ENCODE measurements around the gene CDCA7L.
"Not testable (repeated sequence)": the region's sequence is repeated elsewhere in the genome, so short reads cannot be mapped to it uniquely, and the experiment has no call there.

CDCA7L gene

DNA sequence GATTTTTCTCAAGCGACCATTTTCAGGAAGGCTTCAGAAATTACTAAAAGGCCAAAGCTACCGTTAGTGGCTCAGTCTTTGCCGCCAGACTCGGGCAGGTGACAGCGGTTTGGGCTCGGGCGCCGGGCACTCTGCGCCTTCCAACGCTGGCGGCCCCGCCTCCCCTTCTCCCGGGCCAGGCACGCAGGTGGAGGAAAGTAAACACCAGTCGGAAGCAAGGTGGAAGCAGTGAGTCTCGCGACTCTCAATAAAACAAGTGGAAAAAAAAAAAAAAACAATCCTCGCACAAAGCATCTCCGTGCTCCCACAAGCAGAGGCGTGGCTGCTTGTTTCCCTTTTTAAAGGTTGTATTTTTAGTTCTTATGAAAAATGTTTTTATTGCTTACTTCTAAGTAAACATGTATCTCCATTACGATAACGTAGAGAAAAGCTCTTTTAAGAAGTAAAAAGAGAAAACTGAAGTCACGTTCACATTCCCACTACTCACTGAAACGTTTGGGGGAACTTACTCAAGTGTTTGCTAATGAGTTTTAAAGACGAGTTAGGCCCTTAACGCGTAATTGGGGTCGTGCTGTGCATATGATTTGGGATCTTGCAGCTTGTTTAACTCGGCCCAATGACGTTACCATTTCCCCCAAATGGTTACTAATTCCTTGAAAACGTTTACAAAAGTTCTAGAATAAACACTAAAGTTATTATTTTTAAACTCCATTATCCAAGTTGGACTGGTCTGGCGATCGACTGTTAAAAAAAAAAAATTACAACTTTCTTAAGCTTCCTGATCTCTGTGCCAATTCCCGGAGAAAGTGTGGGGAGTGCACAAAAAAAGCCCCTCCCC is 864 bp downstream of the CDCA7L start:
- DNase-seq (ENCODE audit: low read depth in 2 of 2), result peak in 1 of 2 donors; percentile 31

DNA sequence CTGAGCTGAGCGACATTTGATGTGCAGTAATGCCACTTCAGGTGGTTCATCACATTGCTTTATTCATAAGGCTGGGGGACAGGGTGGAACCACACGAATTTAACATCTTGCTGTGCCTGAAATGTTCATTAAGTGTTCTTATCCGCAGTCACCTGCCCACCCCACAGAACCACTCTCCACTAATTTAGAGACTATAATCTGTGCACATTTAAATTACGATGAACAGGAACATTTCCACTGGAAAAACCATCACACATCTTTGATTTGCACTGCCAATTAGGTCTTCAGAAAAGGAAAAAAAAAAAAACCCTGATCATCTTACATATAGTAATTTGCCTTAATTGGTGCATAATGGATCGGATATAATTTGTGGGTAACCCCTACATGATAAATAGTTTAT is 2.3 kb downstream of the CDCA7L start:
- no peak for DNase-seq (ENCODE audit: low read depth in 2 of 2)

DNA sequence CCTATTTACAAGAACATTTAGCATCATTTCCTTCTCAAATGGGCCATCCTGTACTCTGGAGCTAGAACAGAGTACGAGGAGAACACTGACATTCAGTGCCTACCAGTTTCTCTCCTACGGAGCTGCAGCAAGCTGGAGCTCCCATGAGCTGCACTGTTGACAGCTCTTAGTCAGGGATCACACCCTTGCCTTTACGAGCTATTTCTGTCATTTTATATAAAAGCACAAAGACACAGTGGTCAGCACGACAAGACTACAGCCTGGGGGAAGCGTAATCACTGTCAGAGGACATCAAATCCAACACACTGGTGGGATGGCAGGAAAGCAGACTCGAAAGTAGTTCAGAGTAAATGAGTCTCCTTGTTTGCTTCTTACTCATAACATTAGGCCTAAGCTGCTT is 2.7 kb downstream of the CDCA7L start:
- no peak for DNase-seq (ENCODE audit: low read depth in 2 of 2)

DNA sequence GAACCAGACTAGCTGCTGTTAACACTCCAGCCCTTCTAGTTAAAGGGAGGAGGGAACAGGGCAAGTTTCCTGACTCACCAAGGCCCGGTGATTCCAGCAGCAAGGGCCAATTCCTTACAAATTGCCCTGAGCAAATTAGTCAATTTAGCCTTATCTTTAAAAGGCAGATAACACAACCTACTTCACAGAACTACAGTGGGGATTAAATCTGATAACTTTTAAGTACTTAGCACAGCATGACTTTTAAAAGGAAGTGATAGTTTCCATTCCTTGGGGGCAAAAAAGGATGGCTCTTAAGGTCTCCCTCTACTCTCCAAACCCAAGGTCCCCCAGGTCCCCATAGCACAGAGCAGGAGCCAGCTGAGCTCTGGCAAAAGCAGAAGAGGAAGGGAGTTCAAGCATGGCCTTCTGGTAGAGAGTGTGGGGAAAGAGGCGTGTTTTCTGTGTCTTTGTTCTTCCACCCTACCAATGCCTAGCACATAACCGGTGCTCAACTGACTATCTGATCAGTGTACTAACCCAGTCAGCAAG is 4.0 kb downstream of the CDCA7L start:
- no peak for DNase-seq (ENCODE audit: low read depth in 2 of 2)

DNA sequence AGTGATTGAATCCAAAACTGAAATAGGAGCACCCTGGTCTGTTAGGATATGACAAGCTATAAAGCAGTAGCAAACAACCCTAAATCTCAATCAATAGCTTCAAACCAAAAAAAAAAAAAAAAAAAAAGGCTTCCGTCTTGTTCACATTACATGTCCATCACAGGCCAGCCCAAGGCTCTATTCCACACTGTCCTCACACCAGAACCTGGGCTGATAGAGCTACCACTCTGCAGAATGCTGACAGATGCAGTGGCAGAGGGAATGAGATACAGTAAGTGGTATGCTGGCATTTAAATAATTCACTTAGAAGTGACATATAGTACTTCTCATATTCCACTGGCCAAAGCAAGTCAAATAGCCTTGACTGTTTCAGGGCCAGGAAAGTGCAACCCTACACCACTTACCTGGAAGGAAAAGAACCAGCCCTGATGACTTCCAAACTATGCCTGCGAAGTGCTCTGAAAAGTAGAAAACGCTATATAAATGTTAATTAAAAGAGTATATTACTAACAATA is 5.8 kb downstream of the CDCA7L start:
- no peak for DNase-seq (ENCODE audit: low read depth in 2 of 2)

DNA sequence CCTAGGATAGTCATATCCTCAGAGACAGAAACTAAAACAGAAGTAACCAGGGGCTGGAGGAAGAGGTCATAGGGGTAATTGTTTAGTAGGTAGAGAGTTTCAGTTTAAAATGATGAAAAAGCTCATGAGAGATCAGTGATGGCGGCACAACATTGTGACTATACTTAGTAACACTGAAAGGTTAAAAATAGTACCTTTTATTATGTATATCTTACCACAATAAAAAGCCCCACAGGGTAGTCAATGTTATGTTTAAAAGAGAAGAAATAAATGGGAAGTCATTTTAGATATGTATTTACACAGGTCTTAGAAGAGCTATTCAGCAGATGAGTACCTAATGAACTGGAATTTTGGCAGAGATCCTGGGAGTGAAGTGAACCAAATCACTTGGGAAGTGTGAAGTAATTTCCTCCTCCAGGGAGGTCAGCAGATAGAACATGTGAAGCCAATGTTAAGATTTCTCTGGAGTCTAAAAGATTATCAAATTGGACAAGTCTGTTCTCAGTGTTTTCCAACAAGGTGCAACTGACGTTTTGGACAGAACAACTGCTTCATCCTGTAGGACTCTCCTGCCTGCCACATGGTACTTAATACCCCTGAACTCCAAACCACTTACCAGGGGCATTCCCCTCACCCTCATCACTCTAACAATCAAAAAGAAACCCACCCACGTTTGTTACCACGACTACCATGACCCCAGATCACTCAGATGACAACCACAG is 6.4 kb downstream of the CDCA7L start:
- DNase-seq (ENCODE audit: low read depth in 2 of 2), result peak; percentile 34 to 41

DNA sequence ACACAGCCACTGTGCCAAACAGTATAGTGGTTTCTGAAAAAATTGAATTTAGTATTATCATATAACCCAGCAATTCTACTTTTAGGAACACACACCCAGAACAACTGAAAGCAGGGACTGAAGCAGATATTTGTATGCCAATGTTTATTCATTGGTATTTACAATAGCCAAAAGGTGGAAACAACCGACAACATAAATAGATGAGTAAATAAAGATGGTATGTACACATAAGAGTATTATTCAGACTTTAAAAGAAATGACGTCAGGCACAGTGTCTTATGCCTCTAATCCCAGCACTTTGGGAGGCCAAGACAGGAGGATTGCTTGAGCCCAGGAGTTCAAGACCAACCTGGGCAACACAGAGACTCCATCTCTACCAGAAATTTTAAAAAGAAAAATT is 7.2 kb downstream of the CDCA7L start:
- no peak for DNase-seq (ENCODE audit: low read depth in 2 of 2)

DNA sequence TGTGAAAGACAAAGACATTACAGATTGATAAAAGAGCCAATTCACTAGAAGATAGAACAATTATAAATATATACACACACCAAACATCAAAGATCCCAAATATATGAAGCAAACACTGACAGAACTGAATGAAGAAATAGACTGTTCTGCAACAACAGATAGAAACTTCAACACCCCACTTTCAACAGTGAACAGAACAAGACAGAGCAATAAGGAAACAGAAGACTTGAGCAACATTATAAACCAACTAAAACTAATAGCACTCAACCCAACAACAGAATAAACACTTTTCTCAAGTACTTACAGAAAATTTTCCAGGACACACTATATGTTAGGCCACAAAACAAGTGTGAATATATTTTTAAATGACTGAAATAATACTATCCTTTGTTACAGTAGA is 10.9 kb downstream of the CDCA7L start:
- DNase-seq (ENCODE audit: low read depth in 2 of 2), result no peak

DNA sequence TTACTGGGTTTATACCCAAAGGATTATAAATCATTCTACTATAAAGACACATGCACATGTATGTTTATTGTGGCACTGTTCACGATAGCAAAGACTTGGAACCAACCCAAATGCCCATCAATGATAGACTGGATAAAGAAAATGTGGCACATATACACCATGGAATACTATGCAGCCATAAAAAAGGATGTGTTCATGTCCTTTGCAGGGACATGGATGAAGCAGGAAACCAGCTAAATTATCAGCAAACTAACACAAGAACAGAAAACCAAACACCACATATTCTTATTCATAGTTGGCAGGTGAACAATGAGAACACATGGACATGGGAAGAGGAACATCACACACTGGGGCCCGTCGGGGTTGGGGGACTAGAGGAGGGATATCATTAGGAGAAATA is 12.4 kb downstream of the CDCA7L start:
- DNase-seq (ENCODE audit: low read depth in 2 of 2), result not testable (repeated sequence)

DNA sequence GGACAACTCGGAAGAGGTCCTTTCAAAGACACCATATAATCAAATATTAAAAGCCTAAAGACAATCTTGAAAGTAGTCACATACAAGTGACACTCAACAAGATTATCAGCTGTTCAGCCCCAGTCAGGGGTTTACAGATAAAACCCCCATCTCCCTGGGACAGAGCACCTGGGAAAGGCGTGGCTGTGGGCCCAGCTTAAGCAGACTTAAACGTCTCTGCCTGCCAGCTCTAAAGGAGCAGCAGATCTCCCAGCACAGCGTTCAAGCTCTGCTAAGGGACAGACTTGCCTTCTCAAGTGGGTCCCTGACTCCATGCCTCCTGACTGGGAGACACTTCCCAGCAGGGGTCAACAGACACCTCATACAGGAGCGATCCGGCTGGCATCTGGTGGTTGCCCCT is 18.0 kb downstream of the CDCA7L start:
- DNase-seq (ENCODE audit: low read depth in 2 of 2), result no peak

DNA sequence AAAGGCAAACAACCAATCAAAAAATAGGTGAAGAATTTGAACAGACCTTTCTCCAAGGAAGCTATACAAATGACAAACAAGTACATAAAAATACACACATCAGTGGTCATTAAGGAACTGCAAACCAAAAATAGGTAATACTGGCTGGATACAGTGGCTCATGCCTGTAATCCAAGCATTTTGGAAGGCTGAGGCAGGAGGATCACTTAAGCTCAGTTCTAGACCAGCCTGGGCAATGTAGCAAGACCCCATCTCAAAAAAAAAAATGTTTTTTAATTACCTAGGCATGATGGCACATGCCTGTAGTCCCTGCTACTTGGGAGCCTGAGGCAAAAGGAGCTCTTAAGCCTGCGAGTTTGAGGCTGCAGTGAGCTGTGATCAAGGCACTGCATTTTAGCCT is 19.3 kb downstream of the CDCA7L start:
- no peak for DNase-seq (ENCODE audit: low read depth in 2 of 2)

DNA sequence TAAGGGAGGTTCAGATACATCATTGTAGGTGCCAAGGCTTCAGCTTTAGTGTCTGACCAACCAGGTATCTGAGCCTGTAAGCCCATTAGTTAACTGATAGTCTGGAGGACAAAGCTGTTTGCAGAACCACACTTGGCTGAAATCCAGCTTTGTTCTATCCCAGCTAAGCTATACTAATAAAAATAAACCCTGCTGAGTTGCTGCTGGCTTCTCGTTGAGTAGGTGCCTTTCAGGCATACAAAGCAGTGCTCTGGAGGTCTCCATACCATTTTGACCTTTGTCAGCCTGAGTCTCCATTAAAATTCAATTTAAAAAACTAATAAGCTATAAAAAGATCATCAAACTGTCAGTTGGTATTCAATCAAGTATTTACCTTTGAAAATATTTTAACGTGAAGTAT is 22.0 kb downstream of the CDCA7L start:
- no peak for DNase-seq (ENCODE audit: low read depth in 2 of 2)

DNA sequence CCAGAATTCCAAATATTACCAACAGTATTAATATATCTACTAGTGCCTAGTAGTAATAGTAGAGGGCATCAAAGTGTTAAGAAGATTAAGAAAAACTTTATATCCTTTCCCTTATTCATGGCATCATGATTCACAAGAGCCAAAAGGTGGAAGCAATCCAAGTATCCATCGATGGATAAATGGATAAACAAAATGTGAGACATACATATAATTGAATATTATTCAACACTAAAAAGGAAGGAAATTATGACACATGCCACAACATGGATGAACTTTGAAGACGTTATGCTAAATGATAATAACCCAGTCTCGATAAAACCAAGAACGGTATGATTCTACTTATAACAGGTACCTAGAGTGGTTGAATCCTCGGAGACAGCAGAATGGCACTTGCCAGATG is 23.1 kb downstream of the CDCA7L start:
- no peak for DNase-seq (ENCODE audit: low read depth in 2 of 2)

DNA sequence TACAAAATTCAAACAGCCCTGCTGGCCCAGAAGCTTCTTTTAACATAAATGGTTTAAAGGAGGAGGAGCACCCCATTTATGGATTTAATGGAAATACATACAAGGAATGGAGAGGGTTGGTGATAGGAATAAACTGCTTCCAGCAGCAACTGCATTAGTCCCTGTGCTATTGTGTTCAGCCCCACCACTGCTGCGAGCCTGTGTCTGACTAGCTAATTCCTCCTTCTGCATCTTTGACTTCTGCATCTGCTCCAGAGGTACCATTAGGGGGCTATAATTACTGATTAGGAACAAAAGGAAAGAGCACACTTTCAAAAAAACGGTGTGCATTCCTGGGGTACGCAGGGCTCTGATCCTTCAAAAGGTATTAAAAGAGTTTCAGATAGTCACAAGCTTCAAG is 24.8 kb downstream of the CDCA7L start:
- no peak for DNase-seq (ENCODE audit: low read depth in 2 of 2)

DNA sequence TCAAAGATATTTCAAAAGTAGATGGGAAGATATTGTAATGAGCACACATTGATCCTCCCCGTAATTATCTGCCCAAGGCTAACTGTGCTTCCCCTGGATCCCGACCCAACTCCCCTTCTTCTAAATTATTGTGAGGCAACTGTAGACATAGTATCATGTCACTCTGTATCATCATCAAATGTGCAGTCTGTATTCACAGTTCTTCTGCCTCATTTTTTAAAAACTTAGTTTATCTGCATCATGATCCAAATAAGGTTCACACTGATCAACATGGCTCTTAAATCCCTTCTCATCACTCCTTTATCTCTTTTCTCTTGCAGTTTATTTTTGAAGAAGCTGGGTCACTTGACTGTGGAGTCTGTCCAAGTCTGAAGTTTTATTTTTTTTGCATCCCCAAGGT is 27.5 kb downstream of the CDCA7L start:
- DNase-seq (ENCODE audit: low read depth in 2 of 2), result no peak

DNA sequence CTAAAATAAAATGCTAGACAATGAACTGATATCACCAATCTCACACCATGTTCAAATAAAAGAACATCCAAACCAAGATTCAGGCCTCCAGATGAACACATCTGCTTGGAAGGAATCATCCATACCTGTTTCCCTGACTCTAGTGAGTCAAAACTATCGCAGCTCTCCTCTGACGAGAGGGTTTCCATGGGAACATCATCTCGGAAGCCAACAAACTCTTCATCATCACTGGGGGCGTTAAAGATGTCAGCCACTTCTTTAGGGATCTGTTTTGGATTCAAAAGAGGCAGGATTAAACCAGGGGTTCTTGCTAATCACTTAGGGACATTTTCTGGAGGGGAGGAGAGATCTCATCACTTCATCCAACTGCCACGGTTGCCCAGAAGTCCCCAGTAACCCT is 29.1 kb downstream of the CDCA7L start:
- no peak for DNase-seq (ENCODE audit: low read depth in 2 of 2)

DNA sequence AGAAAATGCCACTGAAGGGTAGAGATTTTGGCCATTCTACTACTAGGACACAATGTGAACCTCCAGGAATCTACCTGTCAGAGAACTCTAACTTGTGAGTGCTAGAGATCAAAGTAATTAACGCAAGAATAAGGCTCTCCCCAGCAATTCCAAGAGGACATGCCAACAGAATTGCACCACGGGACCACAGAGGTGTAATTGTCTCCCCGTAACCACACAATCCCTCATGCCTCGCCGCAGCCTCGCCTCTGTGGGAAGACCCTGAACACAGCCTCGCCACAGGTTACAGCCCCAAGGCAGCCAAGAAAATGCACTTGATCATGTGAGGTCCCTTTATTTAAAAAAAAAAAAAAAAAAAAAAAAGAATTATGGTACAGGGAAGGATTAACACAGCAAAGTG is 29.5 kb downstream of the CDCA7L start:
- DNase-seq (ENCODE audit: low read depth in 2 of 2), result no peak

DNA sequence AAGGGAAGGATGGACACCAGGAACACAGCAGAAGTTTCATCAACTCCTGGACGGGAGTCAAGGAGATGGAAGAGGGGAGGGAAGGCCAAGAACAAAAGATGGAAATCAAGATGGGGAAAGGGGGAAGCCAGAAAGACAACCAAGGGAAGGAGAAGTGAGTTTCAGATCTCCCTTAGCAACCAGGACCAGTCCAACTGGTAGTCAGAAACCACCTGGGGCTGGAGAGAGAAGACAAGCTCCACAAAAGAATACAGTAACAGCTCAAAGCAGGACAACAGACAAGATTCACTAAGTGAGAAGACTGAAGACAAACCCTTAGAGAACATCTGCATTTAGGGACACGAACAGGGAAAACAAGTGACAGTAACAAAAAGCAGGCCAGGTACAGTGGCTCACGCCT is 30.6 kb downstream of the CDCA7L start:
- no peak for DNase-seq (ENCODE audit: low read depth in 2 of 2)

DNA sequence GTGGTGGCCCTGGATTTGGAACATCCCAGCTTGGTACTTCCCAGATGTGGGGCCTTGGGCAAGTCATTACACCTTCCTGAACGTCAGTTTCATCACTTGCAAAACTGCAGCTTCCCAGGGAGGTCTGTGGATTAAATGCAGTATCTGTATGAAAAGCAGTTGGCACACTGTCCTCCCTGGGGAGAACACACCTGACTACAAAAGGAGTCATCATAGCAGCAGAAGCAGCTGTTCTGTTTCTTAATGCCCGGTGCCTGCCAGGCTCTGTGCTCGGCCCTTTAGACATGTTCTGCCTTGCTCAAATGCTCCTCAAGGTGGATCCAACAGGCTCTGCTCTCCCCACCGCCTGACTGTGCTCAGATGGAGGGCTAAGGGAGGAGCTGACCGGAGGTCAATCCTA is 31.0 kb downstream of the CDCA7L start:
- no peak for DNase-seq (ENCODE audit: low read depth in 2 of 2)

DNA sequence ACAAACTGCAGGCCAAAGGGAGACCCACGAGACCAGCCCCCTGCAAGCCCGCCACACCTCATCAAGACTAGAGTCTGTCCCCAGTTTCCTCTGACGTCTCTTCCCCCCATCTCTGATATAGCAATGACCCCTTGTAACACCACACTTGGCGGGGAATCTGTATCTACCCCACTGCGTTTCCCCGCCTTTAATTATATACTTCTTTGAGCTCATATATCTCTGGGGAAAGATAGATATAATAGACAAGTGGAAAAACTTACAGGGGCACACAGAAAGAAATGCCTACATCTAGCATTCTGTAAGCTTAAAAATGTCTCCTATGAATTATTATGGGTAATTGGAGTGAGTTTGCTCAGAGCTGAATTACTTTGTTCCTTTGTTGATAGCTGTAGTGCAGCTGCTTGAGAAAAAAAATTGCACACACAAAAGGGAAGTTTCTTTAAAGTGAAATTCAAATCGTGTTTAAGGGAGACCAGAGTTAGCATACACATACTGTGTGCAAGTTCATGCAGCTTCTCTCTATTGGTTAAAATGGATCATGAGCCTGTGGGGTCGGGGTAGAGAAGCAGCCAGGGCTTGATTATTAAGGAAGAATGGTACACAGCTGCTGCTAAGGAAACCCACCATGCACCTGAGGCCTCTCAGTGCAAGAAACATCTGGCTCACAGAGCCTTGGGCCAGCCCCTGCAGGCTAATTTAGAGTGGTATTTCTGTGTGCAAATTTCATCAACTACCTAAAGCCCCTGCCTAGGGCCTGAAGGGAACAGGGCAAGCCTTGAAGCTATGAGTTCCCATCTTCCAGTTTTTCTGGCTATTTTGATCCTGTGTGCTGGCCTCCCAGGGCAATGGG is 32.5 kb downstream of the CDCA7L start:
- DNase-seq (ENCODE audit: low read depth in 2 of 2), result no peak

DNA sequence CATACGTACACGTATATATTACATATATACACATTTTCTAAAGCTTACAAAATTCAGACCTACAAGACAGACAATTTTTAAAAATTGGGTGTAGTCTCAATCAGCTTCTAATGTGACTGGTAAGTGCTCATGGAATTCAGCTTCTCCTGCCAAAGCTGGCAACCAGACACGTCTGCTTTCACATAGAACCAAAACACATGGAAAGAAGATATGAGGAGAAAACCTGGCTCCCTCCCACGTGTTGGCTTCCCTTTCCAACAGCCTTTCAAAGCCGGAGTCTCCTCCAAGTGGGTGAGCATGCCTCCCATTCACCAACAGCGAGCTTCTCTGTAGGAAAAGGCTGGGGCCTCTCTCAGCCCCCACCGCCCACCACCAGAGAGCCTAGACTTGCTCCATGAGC is 33.4 kb downstream of the CDCA7L start:
- no peak for DNase-seq (ENCODE audit: low read depth in 2 of 2)

DNA sequence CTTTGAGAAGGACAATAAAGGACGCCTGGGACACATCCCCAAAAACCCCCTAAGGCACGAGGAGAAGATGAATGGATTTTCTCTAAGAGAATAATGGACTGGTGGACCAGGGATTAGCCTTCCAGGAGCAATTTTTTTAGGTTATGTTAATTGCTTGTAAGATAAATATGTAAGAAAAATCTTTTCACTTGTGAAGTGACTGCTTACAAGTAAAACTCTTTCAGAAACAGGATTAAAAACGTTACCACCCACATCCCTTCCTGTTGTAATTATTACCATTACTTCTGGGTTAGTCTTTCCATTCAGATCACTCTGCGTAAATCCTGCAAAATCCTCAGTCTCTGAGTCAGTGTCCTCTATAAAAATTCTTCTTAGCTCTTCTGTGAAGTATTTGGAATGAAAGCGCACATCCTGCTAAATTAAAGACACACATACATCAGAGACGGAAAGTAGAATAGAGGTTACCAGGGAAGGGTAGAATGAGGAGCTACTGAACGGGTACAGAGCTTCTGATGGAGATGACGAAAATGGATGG is 34.3 kb downstream of the CDCA7L start:
- no peak for DNase-seq (ENCODE audit: low read depth in 2 of 2)
